Islet precursor cell (in vitro differentiated cells): ENCODE results near the gene KCNE1.
A peak's percentile ranks its signal among the peaks of the same experiment; 100 is the strongest.
"Not testable (repeated sequence)": the region's sequence is repeated elsewhere in the genome, so short reads cannot be mapped to it uniquely, and the experiment has no call there.

ENCODE experiments used
- DNase-seq: peaks from one replicate; pipeline ENCODE4 v3.0.0-alpha.2; 2018

The KCNE1 gene

DNA sequence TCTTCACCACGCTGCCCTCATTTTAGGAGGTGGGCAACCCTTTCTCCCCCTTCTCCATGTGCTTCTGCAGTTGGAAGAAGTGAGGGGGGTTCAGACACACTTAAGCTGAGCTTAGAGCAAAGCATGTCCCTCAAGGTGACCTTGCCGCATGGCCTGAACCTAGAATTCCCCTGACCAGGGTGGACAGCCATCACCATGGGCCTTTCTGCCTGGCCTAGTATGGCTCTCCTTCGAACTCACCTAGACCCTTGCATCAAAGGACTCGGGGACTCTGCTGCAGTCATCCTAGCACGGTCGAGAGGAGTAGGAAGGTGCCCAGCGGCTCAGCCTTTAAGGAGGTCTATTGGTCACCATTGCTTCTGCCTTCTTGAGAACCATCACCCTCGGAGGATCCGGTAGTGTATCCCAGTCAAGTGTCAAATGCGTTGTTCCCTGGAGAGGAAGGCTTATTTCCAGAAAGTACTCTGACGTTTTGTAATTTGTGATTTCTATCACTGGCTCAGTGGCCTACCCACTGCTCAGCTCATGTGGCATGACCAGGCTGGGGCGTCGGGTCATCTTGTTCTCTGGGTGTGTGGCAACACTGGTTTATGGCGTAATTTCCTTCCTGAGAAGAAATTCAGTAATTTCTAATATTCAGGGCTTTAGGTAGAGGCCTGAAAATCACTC lies at the start of gene KCNE1:
TSS of gene KCNE1 (minus strand) at position 424 of the 669 bp plus-strand sequence. CDS start 62,576 bp downstream, outside the sequence.
- no peak for DNase-seq

DNA sequence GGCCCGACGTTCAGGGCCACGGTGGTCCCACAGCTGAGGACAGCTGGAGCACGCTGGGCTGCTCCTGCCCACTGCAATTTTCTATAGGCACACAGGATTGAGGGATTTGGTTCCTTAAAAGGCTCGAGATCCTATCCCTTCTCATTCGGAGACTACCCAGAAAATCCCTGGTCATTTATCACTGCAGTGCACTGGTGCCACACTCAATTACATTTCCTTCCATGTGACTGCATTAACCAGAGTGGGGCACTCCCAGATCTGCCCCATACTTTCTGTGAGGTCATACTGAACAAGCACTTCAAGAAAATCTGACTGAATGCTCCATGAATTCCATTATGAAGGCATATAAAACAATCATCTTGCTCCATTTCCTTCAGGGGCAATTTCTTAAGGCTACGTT lies 49.8 kb upstream of the KCNE1 start:
- DNase-seq, result peak; percentile 11

DNA sequence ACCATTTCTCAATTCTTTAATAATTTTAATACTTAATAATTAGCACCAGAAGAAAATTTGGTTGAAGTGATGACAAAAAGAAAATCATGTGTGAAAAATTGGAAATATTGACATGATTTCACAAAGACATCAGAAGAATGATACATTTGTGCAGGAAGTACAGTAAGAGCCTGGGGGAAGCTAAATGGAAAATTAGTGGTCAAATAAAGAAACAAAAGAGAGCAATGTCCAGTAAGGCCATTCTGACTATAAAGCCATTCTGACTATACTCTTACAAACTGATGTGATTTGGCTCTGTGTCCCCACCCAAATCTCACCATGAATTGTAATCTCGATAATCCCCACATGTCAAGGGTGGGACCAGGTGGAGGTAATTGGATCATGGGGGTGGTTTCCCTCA lies 48.6 kb upstream of the KCNE1 start:
- no peak for DNase-seq

DNA sequence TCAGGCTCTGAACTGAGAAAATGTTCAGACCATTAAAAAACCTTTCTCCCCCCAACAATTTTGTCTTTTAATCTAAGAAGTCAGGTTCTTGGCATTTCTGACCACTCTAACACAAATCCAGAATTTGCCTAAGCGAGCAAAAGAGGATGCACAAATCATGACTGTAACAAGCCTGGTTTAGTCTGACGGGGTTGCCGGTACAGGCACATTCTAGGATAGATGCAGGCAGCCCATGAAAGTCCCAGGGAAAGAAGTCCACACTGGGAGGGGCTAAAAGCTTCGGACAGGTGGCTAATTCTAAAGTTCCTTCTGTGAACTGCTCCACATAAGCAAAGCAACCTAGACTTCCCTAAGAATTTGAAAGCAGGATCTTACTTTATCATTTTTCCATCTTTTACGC lies 48.0 kb upstream of the KCNE1 start:
- no peak for DNase-seq

DNA sequence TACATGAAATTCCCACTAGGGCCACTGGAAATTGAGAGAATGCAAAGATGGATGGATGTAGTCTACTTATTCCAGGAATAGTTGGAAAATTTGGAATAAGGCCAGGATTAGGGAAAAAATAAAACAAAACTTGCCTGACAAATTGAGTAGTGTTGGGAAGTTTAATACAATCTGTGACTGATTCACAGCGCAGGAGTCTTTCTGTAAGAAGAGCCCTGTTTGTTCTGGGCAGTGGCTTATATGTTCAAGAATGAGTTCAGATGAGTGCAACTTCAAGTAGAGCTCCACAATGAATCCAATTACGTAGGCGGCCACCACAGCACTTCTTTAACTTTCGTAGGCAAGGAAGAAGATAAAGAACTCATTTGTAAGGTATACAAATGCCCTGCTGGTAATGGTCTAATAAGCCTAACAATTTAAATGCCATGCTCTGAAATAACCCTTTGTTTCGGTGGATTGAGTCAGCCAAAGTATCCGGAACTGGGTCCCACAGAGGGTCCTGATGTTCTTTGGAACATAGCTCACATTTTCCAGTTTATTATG lies 47.1 kb upstream of the KCNE1 start:
- DNase-seq, result peak; percentile 63

DNA sequence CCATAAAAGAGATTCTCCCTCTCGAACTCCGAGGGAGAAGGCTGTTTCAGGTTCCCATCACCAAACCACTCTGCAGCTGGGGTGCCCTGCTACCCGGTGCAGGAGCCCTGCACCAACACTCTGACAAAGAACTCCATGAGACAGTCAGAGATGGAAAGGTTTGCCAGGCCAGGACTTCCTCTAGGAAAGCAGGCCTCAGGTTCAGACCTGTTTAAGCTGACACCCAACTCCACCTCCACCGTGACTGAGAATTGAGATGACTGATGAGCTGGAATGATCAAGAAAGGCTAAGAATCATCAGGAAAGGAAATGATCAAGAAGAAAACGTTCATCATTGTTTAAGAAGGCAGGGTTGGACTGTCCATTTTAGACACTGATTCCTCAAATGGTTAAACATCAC lies 46.2 kb upstream of the KCNE1 start:
- DNase-seq, result peak; percentile 32

DNA sequence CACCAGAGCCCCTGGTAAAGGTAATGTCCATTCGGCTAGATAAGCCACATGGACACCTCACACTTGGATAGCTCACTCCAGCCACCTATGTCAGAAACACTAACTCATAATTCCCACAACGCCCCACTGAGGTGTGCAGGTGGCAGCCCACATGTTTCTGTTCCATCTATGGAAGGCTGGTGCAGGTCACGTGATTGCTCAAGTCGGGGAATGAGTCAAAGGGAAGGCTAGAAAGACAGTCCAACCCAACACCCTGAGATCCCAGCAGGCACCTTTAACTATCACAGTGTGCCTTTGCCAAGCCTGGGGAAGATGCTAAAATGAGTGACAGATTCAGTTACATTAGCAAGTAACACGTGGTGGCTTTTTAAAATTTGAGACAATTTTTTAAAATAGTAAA lies 45.3 kb upstream of the KCNE1 start:
- DNase-seq, result peak; percentile 11

DNA sequence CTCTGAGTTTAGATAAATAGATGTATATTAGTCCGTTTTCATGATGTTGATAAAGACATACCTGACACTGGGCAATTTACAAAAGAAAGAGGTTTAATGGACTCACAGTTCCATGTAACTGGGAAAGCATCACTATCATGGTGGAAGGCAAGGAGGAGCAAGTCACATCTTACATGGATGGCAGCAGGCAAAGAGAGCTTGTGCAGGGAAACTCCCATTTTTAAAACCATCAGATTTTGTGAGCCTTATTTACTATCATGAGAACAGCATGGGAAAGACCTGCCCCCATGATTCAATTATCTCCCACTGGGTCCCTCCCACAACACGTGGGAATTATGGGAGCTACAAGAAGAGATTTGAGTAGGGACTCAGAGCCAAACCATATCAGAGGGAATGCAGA lies 42.7 kb upstream of the KCNE1 start:
- DNase-seq, result not testable (repeated sequence)

DNA sequence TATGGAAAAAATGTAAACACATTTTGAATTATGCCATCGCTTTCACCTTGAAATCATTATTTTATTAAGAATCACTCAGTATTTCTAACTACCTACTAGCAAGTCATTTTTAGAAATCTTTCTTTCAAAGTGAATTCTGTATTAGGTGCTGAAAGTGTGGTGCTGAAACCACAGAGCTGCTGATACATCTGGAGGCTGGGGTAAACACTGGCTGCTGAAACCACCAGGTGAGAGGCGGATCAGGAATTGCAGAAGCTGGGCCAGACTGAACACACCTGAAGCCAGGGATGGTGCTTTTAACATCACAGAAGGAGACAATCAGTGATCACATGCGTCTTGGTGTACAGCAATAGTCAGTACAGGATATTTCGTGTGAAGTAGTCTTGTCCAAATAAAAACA lies 42.2 kb upstream of the KCNE1 start:
- peak; percentile 3 for DNase-seq

DNA sequence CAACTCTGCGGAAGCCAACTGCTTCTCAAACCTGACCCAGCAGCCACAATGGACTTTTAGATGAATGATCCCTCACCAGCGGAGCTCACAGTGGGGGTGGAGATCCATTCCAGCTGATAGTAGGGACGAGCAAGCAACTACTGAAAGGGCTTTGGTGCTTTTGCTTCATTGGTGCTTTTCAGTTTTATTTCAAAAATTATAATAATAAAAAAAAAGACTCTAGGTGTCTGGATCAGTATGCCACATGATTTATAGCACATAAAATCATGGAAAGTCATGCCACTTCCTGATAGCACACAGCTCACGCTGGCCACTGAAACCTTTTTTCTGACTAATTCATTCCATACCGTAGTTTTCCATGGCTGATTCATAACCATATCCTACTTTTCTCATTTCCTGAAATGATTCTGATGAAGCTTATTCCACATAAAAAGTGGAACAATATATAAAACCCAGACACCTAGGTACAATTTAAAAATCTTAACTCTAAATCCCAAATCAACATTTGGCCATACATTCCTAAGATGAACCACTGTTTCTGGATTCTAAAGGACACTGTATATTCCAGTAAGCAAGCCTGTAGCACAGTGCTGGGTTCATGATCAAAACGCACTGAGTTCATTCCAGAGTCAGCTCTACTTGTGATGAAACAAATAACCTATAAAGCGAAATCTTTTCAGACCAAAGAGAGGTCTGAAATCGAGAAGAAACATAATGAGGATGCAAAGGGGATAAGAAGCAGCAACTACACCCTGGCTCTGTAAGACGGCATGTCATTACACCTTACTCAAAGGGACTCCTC lies 41.3 kb upstream of the KCNE1 start:
- no peak for DNase-seq

DNA sequence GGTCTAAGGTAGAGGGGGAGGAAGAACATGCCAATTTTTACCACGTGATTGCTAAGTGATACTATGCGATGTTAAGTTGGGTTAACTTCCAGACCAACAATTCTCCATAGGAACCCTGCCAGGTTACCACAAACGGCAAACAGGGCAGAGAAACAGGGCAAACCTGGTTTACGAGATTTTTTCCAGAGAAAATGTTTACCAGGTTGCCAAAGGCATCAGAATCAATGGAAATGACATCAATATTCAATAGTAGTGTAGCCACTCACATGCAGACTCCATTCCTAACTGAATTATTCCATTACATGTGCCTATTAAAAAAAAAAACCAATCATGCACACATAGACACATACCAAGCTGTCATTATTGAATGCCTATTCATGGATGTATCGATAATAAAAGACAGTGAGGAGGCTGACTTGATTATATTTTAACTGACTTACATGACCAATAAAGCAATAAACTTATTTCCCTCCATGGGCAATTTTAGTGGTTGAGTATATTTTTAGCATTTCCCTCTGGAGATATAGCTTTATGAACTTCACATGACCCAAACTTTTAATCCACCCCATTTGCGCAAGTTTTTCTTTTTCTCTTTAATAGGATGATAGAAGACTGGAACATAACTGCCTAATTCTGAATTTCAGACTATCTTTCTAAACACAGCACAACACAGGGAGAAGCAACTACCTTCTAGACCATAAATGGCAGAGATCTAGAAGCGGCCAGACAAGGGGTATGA lies 40.5 kb upstream of the KCNE1 start:
- no peak for DNase-seq

DNA sequence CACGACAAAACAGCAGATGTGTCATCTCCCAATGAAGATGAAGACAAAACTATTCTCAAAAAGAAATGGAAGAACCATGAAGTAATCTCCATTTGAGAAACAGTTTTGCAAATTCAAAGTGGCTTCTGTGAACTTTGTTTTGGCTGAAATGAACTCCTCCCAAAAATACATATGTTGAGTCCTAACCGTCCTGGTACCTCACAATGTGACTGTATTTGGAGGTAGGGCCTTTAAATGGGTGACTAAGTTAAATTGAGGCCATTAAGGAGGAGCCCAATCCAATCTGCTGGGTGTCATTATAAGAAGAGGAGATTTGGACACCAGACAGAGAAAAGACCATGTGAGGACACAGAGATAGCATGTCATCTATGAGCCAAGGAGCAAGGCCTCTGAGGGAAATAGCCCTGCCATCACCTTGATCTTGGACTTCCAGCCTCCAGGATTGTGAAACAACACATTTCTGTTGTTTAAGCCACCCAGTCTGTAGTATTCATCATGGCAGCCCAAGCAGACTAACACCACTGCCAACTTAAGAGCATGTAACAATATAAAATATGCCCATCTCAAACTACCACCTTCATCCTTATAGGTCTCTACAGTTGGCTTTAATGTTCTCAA lies 38.3 kb upstream of the KCNE1 start:
- DNase-seq, result no peak

DNA sequence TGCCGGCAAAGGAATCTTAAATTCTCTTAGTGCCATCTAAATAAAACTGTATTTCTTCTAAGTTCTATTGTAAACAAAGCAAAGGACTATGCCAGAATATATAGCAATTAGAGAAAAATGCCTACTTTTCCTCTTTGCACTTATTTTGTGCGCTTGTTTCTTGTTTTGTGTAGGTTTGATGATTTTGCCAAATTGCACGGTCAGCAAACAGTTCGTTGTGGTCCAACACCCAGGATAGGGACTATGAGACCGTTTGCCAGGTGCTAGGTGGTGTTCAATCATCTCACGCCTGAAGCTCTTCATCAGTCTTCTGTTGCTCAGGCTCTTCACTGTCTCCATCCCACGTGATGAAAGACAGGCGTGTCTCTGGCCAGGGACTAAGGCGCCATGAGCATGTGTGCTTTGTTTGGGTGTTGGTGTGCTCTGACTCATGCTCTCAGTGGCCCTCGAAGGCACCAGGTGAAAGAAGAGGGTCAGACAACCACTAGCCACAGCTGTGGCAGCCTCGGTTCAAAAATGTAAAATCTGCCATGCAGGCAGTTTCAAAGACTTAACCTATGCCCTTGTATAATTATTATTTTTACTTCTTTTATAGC lies 36.9 kb upstream of the KCNE1 start:
- no peak for DNase-seq

DNA sequence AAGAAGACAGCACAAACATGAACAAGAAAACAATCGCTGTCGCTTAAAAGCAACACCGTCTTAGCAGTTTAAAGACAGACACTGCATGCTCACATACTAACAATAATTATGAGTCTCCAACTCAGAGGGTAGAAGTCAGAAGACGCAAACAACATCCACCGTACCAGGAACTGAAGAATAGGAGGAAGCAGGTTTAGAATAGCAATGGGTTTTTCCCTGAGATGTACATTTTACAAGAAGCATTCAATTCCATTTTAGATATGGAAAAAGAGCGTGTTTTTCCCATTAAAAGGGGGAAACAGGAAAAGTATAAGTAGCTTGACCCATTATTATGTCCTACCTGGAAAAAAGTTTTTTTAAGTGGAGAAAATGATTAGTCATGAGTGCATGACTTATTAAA lies 34.5 kb upstream of the KCNE1 start:
- DNase-seq, result no peak

DNA sequence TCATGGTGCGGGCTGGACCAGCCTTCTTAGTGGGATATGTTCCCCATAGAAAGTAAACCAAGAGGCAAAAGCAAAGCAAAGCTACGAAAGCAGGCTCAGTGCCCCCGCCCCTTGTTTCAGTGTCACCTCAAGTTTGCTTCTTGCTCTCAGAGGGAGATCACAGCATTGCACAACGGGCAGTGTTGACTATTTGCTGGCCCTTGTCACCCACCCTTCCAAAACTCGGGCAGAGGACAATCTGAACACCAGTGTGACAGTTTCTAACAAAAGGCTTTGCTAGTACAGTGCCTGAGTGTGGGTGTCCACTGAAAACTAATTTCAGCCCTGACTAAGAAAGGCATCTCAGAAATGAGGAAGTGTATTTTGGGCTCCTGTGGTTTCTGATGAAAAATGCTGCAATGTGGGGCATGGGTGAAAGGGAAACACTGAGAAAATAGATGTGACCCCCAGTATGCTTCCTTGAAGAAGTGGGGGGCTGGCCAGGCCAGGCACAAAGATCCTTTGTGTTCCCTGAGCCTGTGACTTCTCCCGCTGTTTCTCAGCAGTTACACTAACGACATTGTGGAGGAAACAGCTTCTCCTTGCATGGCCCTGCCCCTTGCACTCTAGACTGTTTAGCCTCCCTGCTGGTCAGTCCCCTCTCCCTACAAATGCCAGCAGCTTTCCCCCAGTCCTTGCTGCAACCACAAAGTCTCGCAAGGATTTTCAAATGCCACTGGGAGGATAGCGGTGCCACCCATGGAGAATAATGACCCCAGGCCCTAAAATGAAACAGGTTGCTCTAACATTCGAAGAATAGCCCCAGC lies 33.3 kb upstream of the KCNE1 start:
- peak; percentile 87 for DNase-seq

DNA sequence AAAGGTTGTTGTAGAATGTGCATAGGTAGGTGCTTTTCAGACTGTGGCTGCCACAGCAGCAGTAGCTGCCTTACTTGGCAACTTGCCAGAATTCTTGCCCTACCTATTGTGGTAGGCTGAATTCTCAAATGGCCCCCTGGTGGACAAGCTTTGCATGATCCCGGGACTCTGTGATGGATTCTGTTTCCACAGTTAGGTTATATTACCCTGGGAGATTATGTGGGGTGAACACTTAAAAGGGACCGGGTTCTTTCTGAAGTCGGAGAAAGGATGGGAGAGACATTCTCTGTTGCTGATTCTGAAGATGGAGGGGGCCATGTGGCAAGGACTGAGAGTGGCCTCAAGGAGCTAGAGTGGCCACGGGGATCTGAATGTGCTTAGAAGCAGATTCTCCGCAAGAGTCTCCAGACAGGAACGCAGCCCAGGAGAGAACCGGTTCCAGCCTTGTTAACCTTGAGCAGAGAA lies 32.1 kb upstream of the KCNE1 start:
- peak; percentile 81 for DNase-seq

DNA sequence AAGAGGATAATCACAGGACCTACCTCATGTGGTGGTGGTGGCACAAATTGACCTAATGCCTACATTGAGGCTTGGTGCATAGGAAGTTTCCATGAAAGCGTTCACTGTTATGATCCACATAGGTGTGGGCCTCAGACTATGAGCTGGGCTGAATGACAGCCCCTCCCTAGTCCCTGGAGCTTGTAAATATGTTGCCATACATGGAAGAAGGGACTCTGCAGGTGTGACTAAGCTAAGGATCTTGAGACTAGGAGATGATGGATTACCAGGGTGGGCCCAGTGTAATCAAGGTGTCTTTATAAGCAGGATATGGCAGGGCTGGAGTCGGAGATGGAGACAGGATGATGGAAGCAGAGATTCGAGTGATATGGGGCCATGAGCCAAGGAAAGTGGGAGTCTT lies 31.0 kb upstream of the KCNE1 start:
- peak; percentile 17 for DNase-seq

DNA sequence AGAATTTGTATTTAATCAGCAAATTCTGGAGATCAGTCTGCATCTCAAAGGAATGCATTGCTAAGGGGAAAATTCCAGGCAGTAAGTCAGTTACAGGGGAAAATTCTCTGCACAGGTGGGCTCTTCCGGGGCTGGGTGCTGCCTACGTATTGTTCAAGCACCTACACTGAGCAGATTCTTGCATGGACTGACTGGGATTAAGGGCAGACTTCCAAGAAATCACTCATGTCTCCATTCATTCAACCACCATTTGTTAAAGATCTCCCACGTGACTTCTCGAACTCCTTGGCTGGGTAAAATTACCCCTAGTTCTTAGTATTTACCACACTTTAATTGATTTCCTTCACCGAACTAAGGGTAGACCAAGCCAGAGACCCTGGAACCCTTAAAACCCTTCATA lies 28.2 kb upstream of the KCNE1 start:
- DNase-seq, result no peak

DNA sequence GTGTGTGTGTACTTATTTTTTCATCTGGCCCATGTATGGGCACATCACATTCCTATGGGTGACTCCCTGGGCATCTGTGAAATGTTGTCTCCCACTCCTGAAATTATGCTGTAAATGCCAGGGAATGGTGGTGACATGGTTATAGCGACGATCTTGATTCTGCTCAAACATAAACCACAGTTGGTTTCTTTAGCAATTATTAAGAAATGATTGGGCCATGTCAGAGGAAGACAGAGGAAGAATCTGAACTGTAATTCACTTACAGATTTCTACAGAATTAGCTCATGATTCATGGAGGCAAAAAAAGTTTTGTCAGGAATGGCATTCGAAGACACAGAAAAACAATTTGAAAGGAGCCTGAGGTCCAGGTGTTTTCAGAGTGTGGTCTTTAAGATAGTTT lies 25.8 kb upstream of the KCNE1 start:
- DNase-seq, result no peak

DNA sequence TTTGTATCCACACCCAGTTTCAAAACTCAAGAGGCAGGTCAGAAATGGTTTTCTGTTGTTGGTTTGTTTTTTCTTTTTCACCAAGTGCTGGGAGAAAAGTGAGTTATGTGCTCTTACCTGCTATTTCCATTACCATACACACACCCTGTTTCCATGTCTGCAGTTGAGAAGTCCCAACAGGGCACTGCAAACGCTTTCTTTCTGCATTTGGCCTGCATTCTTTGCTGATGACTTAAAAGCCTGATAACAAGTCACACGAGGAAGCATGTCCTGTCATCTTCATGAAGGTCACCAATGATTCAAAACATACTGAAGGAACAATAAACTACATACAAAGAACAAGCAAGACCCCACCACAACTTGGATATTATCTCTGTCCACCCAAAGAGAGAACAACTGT lies 24.8 kb upstream of the KCNE1 start:
- DNase-seq, result peak; percentile 69

DNA sequence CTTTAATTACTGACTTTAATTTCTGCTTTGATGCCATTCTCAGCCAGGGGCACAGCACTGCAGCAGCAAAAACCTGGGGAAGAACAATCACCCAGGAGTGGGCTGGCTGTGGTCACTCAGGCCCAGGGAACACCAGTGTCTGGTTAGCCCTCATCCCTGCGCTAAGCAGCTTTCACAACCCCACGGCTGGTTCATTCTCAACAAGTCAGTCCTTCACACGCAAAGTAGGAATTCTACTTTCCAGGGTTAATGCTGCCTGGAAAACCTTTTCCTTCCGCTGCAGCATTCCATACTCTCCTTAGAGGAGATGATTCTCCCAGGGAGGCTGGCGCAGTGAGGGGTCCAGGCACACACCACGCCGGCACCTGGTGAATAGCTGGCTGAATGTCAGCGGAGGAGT lies 24.3 kb upstream of the KCNE1 start:
- DNase-seq, result no peak

DNA sequence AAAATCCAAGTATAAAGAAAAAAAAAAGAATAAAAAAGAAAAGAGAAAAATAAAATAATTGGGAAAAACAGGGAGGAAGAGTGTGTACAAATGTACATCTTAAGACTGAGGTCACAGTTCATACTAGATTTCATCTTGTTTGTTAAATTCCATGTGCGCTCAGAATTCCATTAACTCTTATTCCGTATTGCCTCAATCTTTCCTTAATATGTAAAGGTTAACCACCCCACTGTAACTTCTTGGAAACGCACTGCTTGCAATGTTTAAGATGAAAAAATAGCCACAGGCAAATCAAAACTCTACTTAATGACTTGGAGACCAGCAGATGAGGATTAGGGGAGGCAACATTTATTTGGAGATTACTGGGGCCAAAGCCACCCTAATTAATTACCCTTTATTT lies 23.9 kb upstream of the KCNE1 start:
- DNase-seq, result no peak
